Right cardiac atrium (tissue), 5 donors: ENCODE results near the gene CEBPE. TPM values are rescaled to one million over a fixed set of nuclear protein-coding genes. Genes with fewer than 3 reads are reported as not detected.
"Not testable (repeated sequence)": the region's sequence is repeated elsewhere in the genome, so short reads cannot be mapped to it uniquely, and the experiment has no call there.

Experiments
- ATAC-seq, 2 donors: fragments of 200-7000 bp; cut with Tn5 transposase; one replicate each; pipeline versions ENCODE4 v1.8.0 to v1.9.1; 2020; ENCODE audit warnings: moderate library complexity in 2 of 2, mild to moderate bottlenecking in 1 of 2
- DNase-seq, 3 donors: peaks; one replicate each; pipeline ENCODE4 v3.0.0-alpha.2; 2020
- H3K27ac ChIP-seq: one replicate; pipeline ENCODE4 v1.5.1; 2013; ENCODE audit warnings: mild to moderate bottlenecking, low read length, control low read depth, moderate library complexity
- H3K27me3 ChIP-seq: one replicate; pipeline ENCODE4 v1.6.1; 2013; ENCODE audit not compliant: control insufficient read depth, insufficient read depth
- H3K4me1 ChIP-seq: one replicate; pipeline ENCODE4 v1.6.1; 2013; ENCODE audit warnings: low read length; ENCODE audit not compliant: control insufficient read depth, insufficient read depth
- H3K4me3 ChIP-seq: one replicate; pipeline ENCODE4 v1.5.1; 2013; ENCODE audit warnings: low read length, control low read depth
- H3K9me3 ChIP-seq: one replicate; pipeline ENCODE4 v1.6.1; 2013; ENCODE audit warnings: low read length; ENCODE audit not compliant: control insufficient read depth
- WGBS: extraction: QIAGEN DNeasy Blood & Tissue Kit; methylation state at CpG from one replicate; pipeline ENCODE4 v1.1.7; 2013; 5-methylcytosine and 5-hydroxymethylcytosine counted together
- intact Hi-C, 4 donors: fragments of 100-400 bp; cut with DNase I; formaldehyde crosslinking; loops; one replicate each; pipeline versions ENCODE4 v1.11.0 to v1.14.0; 2022 to 2023
- polyA plus RNA-seq: library from polyadenylated mRNA; stranded (reverse); fragments of 200-250 nt; gene quantifications from one replicate; pipeline ENCODE4 v1.2.3, GENCODE V29; 2013
- total RNA-seq, 4 donors: library from RNA; stranded (reverse); fragmentation: NEBNext Ultra II Directional; extraction: Animal tissue kit (Norgen Biotek cat#: 25700); gene quantifications; one replicate each; pipeline ENCODE4 v1.2.1, GENCODE V29; 2021
- donor health status: healthy with polysubstance abuse.
- donor health status: DM: no; HTN: yes; CAD: no.
- donor health status: DM: no; HTN: no; CAD: no.
- donor health status: DM: no; HTN: yes; CAD: no; lungs with severe emphysema.
- donor health status: DM: yes; HTN: yes; CAD: no.

CEBPE gene
- total and polyA plus RNA-seq, 5 donors: not detected

DNA sequence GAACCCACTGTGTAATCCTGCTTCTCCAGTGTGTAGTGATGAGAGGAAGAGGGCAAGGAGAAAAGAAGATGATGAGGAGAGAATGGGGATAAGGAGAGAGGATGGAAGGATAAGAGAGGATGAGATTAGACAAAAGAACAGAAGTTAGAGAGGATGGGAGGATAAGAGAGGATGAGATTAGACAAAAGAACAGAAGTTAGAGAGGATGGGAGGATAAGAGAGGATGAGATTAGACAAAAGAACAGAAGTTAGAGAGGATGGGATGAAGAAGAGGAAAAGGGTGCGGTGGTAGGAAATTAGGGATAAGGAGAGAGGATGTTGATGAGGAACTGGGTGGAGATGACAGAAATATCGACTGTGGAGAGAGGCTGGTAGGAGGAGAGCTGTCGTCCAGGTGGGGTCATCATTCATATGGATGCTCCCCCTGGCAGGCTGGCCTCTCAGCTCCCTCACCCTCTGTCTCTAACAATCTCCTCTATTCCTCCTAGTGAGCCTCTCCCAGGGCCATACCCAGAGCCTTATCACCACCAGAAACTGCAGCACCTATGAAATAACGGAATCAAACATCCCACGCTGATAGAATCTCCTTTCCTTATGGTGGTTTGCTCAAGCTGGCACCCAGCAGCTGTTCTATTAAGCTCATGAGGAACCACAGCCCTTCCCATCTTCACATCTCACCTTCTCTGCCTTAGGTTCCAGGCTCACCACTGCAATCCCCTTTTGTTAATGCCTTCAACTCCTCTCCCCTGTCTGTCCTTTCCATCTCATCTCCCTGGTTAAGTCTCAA lies 8.3 kb downstream of the CEBPE start:
- H3K9me3 ChIP-seq: no peaks in the 10 kb centered on the region
- ATAC-seq: no peak
- H3K27ac ChIP-seq: no peak overlapping the region
- peaks cover 5% of the 10 kb centered on the region for H3K4me1 ChIP-seq
- intact Hi-C loops: no loop called here
- WGBS: 48% methylated on average over 5 of the region's 5 CpGs
- no peak overlapping the region for H3K4me3 ChIP-seq
- H3K27me3 ChIP-seq: no peaks in the 10 kb centered on the region
- no peak for DNase-seq

- DNase-seq: no peak
- ATAC-seq: no peak
- Histone ChIP-seq H3K27ac (no peak overlapping the region), H3K4me1 (peaks cover 5% of the 10 kb centered on the region), H3K9me3 (no peaks in the 10 kb centered on the region), H3K4me3 (no peak overlapping the region), H3K27me3 (no peaks in the 10 kb centered on the region)
- intact Hi-C loops: no loop called here
- WGBS: 86% methylated on average over 1 of the region's 1 CpG
These were observed 9.3 kb downstream of the CEBPE start for GRCh38 chr14:23109769-23110168.

DNA sequence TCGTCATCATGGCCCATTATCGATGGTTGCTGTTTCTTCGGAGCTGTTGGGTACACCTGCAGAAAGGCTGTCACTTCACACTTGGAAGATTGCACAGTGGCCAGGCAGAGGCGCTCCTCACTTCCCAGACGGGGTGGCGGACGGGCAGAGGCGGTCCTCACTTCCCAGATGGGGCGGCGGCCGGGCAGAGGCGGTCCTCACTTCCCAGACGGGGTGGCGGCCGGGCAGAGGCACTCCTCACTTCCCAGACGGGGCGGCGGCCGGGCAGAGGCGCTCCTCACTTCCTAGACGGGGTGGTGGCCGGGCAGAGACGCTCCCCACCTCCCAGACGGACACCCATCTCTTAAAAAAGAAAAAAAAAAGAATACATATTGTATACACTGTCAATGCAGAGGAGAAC lies 10.9 kb downstream of the CEBPE start:
- H3K4me3 ChIP-seq, DNase-seq, H3K27ac ChIP-seq, H3K27me3 ChIP-seq, H3K4me1 ChIP-seq, ATAC-seq, intact Hi-C loops, H3K9me3 ChIP-seq: not testable (repeated sequence)
- 93% methylated on average over 24 of the region's 24 CpGs for WGBS

DNA sequence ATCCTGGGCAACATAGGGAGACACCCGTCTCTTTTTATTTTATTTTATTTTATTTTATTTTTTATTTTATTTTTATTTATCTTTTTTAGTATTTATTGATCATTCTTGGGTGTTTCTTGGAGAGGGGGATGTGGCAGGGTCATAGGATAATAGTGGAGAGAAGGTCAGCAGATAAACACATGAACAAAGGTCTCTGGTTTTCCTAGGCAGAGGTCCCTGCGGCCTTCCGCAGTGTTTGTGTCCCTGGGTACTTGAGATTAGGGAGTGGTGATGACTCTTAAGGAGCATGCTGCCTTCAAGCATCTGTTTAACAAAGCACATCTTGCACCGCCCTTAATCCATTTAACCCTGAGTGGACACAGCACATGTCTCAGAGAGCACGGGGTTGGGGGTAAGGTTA lies 11.4 kb downstream of the CEBPE start:
- H3K27ac ChIP-seq, H3K4me3 ChIP-seq, ATAC-seq, intact Hi-C loops, DNase-seq, H3K4me1 ChIP-seq, H3K27me3 ChIP-seq, H3K9me3 ChIP-seq: not testable (repeated sequence)
- 89% methylated on average over 1 of the region's 5 CpGs for WGBS

- H3K9me3 ChIP-seq: no peaks in the 10 kb centered on the region
- H3K4me3 ChIP-seq: no peak overlapping the region
- intact Hi-C loops: no loop called here
- H3K27me3 ChIP-seq: no peaks in the 10 kb centered on the region
- no peak for DNase-seq
- H3K27ac ChIP-seq: no peak overlapping the region
- no peaks in the 10 kb centered on the region for H3K4me1 ChIP-seq
- ATAC-seq: no peak
These were observed 12.4 kb downstream of the CEBPE start for GRCh38 chr14:23106747-23107045.

- ATAC-seq: no peak
- intact Hi-C loops: no loop called here
- Histone ChIP-seq H3K4me1 (no peaks in the 10 kb centered on the region), H3K27me3 (no peaks in the 10 kb centered on the region), H3K27ac (no peak overlapping the region), H3K4me3 (no peak overlapping the region), H3K9me3 (no peaks in the 10 kb centered on the region)
- no peak for DNase-seq
- 91% methylated on average over 4 of the region's 4 CpGs for WGBS
These were observed 13.7 kb downstream of the CEBPE start for GRCh38 chr14:23105348-23105824.

DNA sequence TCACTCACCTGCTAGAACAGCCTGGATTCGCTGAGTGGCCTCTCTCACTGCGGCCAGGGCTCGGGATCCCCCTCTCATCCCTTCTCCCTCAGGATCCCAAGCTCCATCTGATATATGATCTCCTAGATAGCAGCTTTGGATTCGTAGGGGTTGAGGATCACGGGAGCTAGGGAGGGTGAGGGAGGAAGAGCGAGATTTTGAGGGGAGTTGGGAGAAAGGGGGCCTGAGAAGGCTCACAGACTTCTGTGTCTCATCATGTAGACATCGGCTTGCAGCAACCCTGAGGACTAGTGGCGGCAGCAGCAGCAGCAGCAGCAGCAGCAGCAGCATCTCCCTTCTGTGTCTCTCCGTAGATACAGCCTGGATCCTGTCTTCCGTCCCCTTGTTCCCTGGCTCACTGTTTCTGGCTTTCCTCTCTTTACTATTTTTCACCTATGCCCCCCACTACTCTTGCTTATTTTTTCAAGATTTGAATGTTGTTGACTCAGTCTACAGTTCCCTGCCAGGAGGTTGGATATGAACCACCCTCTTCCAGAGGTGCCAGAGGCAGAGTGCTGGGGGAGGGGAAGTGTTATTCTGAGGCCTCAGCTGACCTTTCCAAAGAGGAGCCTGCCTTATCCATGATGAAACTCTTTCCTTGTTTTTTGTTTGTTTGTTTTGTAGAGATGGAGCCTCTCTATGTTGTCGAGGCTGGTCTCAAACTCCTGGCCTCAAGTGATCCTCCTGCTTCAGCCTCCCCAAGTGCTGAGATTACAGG lies 14.3 kb downstream of the CEBPE start, which contains the start of gene CIROP:
TSS of gene CIROP (minus strand) at position 399 of the 757 bp plus-strand sequence. CDS start at position 330, 69 bp downstream.
- intact Hi-C loops: no loop called here
- WGBS: 58% methylated on average over 11 of the region's 11 CpGs
- H3K9me3 ChIP-seq: no peaks in the 10 kb centered on the region
- no peak for ATAC-seq
- no peaks in the 10 kb centered on the region for H3K4me1 ChIP-seq
- no peaks in the 10 kb centered on the region for H3K27me3 ChIP-seq
- no peak for DNase-seq
- no peak within 1 kb of the TSS for H3K27ac ChIP-seq
- no peak within 1 kb of the TSS for H3K4me3 ChIP-seq

GRCh38 chr14:23104070-23104590 lies 14.9 kb downstream of the CEBPE start:
- Histone ChIP-seq H3K27me3 (no peaks in the 10 kb centered on the region), H3K9me3 (no peaks in the 10 kb centered on the region), H3K27ac (no peak overlapping the region), H3K4me1 (peaks cover 1% of the 10 kb centered on the region), H3K4me3 (no peak overlapping the region)
- no peak for DNase-seq
- intact Hi-C loops: no loop called here
- WGBS: 79% methylated on average over 6 of the region's 6 CpGs
- no peak for ATAC-seq

- Histone ChIP-seq H3K9me3 (no peaks in the 10 kb centered on the region), H3K27me3 (no peaks in the 10 kb centered on the region), H3K4me1 (peaks cover 2% of the 10 kb centered on the region), H3K4me3 (no peak overlapping the region), H3K27ac (no peak overlapping the region)
- intact Hi-C loops: no loop called here
- no peak for ATAC-seq
- WGBS: 83% methylated on average over 4 of the region's 4 CpGs
- DNase-seq: no peak
These were observed 15.5 kb downstream of the CEBPE start for GRCh38 chr14:23103581-23103980.

- H3K4me3 ChIP-seq: no peak overlapping the region
- intact Hi-C loops: no loop called here
- H3K27me3 ChIP-seq: no peaks in the 10 kb centered on the region
- H3K27ac ChIP-seq: no peak overlapping the region
- no peaks in the 10 kb centered on the region for H3K9me3 ChIP-seq
- peaks cover 2% of the 10 kb centered on the region for H3K4me1 ChIP-seq
- 89% methylated on average over 2 of the region's 2 CpGs for WGBS
- ATAC-seq (no peak), DNase-seq (no peak)
These were observed 16.3 kb downstream of the CEBPE start for GRCh38 chr14:23102801-23103200.

- Histone ChIP-seq H3K27ac (no peak overlapping the region), H3K4me1 (peaks cover 2% of the 10 kb centered on the region), H3K27me3 (no peaks in the 10 kb centered on the region), H3K9me3 (no peaks in the 10 kb centered on the region), H3K4me3 (no peak overlapping the region)
- intact Hi-C loops: no loop called here
- no peak for ATAC-seq
- WGBS: 72% methylated on average over 10 of the region's 10 CpGs
- no peak for DNase-seq
These were observed 16.9 kb downstream of the CEBPE start for GRCh38 chr14:23101986-23102625.
